ENCODE measurements around the gene MAGOH.

The MAGOH gene

GRCh38 chr1:53183095-53183990 is 55.0 kb downstream of the MAGOH start:
- DNase-seq: no peak

- DNase-seq: no peak
These were observed 55.6 kb downstream of the MAGOH start for GRCh38 chr1:53182716-53183094.

GRCh38 chr1:53182111-53182593 is 56.2 kb downstream of the MAGOH start:
- DNase-seq: no peak

GRCh38 chr1:53180951-53181350 is 57.4 kb downstream of the MAGOH start:
- DNase-seq: no peak

GRCh38 chr1:53180226-53180625 is 58.1 kb downstream of the MAGOH start:
- no peak for DNase-seq

Data from GF-D8 (cell line).